ENCODE data around the gene KRTAP4-12. TPM values are rescaled to one million over a fixed set of nuclear protein-coding genes. Genes with fewer than 3 reads are reported as not detected.
"Not testable (repeated sequence)": the region's sequence is repeated elsewhere in the genome, so short reads cannot be mapped to it uniquely, and the experiment has no call there.

The KRTAP4-12 gene
- total RNA-seq, 1 experiment from 2014 or later, result not detected

DNA sequence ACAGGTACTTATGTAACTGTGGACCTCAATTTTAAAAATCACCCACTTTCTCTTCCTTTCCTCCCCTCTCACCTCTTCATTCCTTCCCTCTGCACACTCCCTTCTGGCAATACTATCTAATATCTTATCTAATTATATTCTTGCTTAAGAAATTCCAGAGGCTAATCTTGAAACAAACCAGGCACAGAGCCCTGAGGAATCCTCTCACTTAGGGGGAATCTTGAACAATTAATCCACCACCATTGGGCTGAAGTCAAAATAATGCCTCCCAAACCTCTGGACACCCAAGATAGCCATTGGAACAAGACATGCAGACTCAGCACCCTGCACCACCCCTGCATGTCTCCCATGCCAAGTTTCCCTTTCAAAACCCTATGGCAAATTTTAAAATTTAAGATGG is 17.4 kb upstream of the KRTAP4-12 start:
- intact Hi-C loops (cut with micrococcal nuclease; ENCODE audit: unreplicated experiment), result no loop called here
- H3K36me3 ChIP-seq (ENCODE audit: insufficient read depth, low read length, poor library complexity, severe bottlenecking), result no peaks in the 10 kb centered on the region
- CTCF ChIA-PET, result no interaction called here
- H3K4me3 ChIP-seq (ENCODE audit: low read depth, low read length, poor library complexity, severe bottlenecking), result no peak overlapping the region
- no TSS peak for BruUV-seq (replicated peaks)
- DNase-seq (ENCODE audit: low spot score), result no peak
- TF ChIP-seq, protein P1, sequence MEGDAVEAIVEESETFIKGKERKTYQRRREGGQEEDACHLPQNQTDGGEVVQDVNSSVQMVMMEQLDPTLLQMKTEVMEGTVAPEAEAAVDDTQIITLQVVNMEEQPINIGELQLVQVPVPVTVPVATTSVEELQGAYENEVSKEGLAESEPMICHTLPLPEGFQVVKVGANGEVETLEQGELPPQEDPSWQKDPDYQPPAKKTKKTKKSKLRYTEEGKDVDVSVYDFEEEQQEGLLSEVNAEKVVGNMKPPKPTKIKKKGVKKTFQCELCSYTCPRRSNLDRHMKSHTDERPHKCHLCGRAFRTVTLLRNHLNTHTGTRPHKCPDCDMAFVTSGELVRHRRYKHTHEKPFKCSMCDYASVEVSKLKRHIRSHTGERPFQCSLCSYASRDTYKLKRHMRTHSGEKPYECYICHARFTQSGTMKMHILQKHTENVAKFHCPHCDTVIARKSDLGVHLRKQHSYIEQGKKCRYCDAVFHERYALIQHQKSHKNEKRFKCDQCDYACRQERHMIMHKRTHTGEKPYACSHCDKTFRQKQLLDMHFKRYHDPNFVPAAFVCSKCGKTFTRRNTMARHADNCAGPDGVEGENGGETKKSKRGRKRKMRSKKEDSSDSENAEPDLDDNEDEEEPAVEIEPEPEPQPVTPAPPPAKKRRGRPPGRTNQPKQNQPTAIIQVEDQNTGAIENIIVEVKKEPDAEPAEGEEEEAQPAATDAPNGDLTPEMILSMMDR (conservative IDR thresholded peaks at IDR 0.05; ENCODE audit: low read depth, low read length), result no peak
- TF ChIP-seq EZH2 (IDR thresholded peaks at IDR 0.05; ENCODE audit: borderline replicate concordance, low read depth, low read length, poor library complexity, severe bottlenecking), result no peak
- H3K27me3 ChIP-seq (replicated peaks; ENCODE audit: insufficient read depth, low read depth, low read length, poor library complexity), result no peaks in the 10 kb centered on the region
- POLR2A ChIA-PET (ENCODE audit: low non-redundant PET), result no interaction called here
- no peak overlapping the region for H3K27ac ChIP-seq (ENCODE audit: low read depth, low read length, poor library complexity, severe bottlenecking)
- H3K4me1 ChIP-seq (ENCODE audit: insufficient read depth, low read length, poor library complexity, severe bottlenecking), result peaks cover 11% of the 10 kb centered on the region
- H3K9me3 ChIP-seq (ENCODE audit: low read depth, low read length, poor library complexity, severe bottlenecking), result peaks cover 21% of the 10 kb centered on the region

DNA sequence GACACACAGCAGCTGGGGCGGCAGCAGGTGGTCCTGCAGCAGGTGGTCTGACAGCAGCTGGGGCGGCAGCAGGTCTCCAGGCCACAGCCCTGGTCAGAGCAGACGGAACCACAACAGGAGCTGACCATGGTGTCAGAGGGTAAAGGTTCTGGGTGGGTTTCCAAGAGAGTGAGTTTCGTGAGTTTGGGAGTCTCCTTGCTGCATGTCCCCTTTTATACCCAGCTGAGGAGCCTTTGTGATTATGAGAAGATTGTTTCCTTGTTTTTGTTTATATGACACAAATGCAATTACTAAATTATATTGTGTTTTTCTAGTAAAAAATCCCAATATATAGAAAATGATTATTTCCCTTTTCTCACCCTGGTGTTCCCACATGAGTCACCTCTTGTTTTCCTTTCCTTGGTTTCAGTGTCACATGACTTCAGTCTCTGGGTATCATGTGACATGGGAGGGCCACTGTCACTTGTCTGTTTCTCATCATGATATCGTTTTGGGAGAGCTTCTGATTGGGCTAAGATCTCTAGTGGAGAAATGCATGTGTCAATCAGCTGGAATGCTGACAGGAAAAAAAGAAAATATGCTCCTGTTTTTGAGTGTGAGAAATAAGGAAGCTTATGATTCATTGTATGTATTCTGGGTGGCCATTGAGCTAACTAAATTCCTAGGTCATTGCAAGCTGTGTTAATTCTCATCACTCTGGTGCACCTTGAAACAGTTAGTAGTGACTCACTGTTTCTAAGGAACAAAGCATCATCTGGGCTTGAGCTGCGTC is 16.6 kb upstream of the KRTAP4-12 start, which contains the start of gene KRTAP4-6:
Gene KRTAP4-6, minus strand, starts transcription at position 185 of the 772 bp plus-strand sequence. Its CDS starts 57 bp downstream, at position 128.
- Histone ChIP-seq H3K4me1 (ENCODE audit: insufficient read depth, low read length, poor library complexity, severe bottlenecking) (peaks cover 3% of the 10 kb centered on the region), H3K36me3 (ENCODE audit: insufficient read depth, low read length, poor library complexity, severe bottlenecking) (no peaks in the 10 kb centered on the region), H3K9me3 (ENCODE audit: low read depth, low read length, poor library complexity, severe bottlenecking) (peaks cover 21% of the 10 kb centered on the region), H3K27me3 (replicated peaks; ENCODE audit: insufficient read depth, low read depth, low read length, poor library complexity) (no peaks in the 10 kb centered on the region), H3K27ac (ENCODE audit: low read depth, low read length, poor library complexity, severe bottlenecking) (no peak within 1 kb of the TSS), H3K4me3 (ENCODE audit: low read depth, low read length, poor library complexity, severe bottlenecking) (no peak within 1 kb of the TSS)
- BruUV-seq (replicated peaks), result no TSS peak
- TF ChIP-seq, protein P1 (conservative IDR thresholded peaks at IDR 0.05; ENCODE audit: low read depth, low read length), result no peak
- no peak for TF ChIP-seq EZH2 (IDR thresholded peaks at IDR 0.05; ENCODE audit: borderline replicate concordance, low read depth, low read length, poor library complexity, severe bottlenecking)
- no peak for DNase-seq (ENCODE audit: low spot score)
- intact Hi-C loops (cut with micrococcal nuclease; ENCODE audit: unreplicated experiment), result no loop called here
- POLR2A ChIA-PET (ENCODE audit: low non-redundant PET), result no interaction called here
- CTCF ChIA-PET, result no interaction called here

GRCh38 chr17:41139865-41140264 is 15.9 kb upstream of the KRTAP4-12 start:
- intact Hi-C loops (cut with micrococcal nuclease; ENCODE audit: unreplicated experiment); H3K36me3 ChIP-seq (ENCODE audit: insufficient read depth, low read length, poor library complexity, severe bottlenecking); H3K27me3 ChIP-seq (replicated peaks; ENCODE audit: insufficient read depth, low read depth, low read length, poor library complexity); H3K27ac ChIP-seq (ENCODE audit: low read depth, low read length, poor library complexity, severe bottlenecking); BruUV-seq (replicated peaks); DNase-seq (ENCODE audit: low spot score); CTCF ChIA-PET; POLR2A ChIA-PET (ENCODE audit: low non-redundant PET); H3K4me3 ChIP-seq (ENCODE audit: low read depth, low read length, poor library complexity, severe bottlenecking); H3K4me1 ChIP-seq (ENCODE audit: insufficient read depth, low read length, poor library complexity, severe bottlenecking): not testable (repeated sequence)
- H3K9me3 ChIP-seq (ENCODE audit: low read depth, low read length, poor library complexity, severe bottlenecking), result peaks cover 21% of the 10 kb centered on the region
